GM18858 (cell line): ENCODE results near the gene ZHX3.

Experiments used
- ATAC-seq: cut with Tn5 transposase; IDR thresholded peaks from one replicate; pipeline ENCODE4 v1.9.1; 2021; ENCODE audit not compliant: unreplicated experiment

Gene ZHX3

GRCh38 chr20:41161886-41162285 lies 155.6 kb downstream of the ZHX3 start:
- ATAC-seq = no peak

GRCh38 chr20:41160686-41161085 lies 156.8 kb downstream of the ZHX3 start:
- ATAC-seq = no peak

GRCh38 chr20:41159547-41159946 lies 158.0 kb downstream of the ZHX3 start:
- no peak for ATAC-seq

GRCh38 chr20:41158082-41158625 lies 159.4 kb downstream of the ZHX3 start:
- ATAC-seq = no peak

- ATAC-seq = no peak
Measured at GRCh38 chr20:41155261-41155660, 162.3 kb downstream of the ZHX3 start.

GRCh38 chr20:41154436-41155176 lies 162.9 kb downstream of the ZHX3 start:
- no peak for ATAC-seq

- no peak for ATAC-seq
Measured at GRCh38 chr20:41152108-41152757, 165.3 kb downstream of the ZHX3 start.

- ATAC-seq = no peak
Measured at GRCh38 chr20:41151134-41151869, 166.2 kb downstream of the ZHX3 start.

GRCh38 chr20:41150664-41151063 lies 166.9 kb downstream of the ZHX3 start:
- ATAC-seq = no peak

GRCh38 chr20:41148942-41149341 lies 168.6 kb downstream of the ZHX3 start:
- ATAC-seq = no peak

- ATAC-seq = no peak
Measured at GRCh38 chr20:41147767-41148191, 169.8 kb downstream of the ZHX3 start.

GRCh38 chr20:41145821-41146620 lies 171.5 kb downstream of the ZHX3 start:
- ATAC-seq = no peak

- ATAC-seq = no peak
Measured at GRCh38 chr20:41145317-41145716, 172.2 kb downstream of the ZHX3 start.

- no peak for ATAC-seq
Measured at GRCh38 chr20:41143354-41143753, 174.2 kb downstream of the ZHX3 start.

- ATAC-seq = no peak
Measured at GRCh38 chr20:41142919-41143318, 174.6 kb downstream of the ZHX3 start.

- no peak for ATAC-seq
Measured at GRCh38 chr20:41142245-41142644, 175.3 kb downstream of the ZHX3 start.

- ATAC-seq = no peak
Measured at GRCh38 chr20:41141153-41141815, 176.2 kb downstream of the ZHX3 start.

GRCh38 chr20:41140226-41141133 lies 177.1 kb downstream of the ZHX3 start:
- ATAC-seq = no peak
